Ovary (tissue), 3 donors: ENCODE measurements around the gene NID2.

ENCODE experiments used
- EP300 ChIP-seq: sonication (generic); formaldehyde crosslinking; IDR thresholded peaks from one replicate; pipeline ENCODE4 v1.6.1; 2017; ENCODE audit warnings: antibody characterized with exemption
- POLR2A ChIP-seq: fragments of 450-650 bp; IDR thresholded peaks from one replicate; pipeline ENCODE4 v1.6.1; 2017; ENCODE audit warnings: antibody characterized with exemption, mild to moderate bottlenecking, moderate library complexity
- TF ChIP-seq, protein P1 (sequence below), 3 donors: fragments of 450-650 bp in 2 of 3; fragments of 200-600 bp in 1 of 3; IDR thresholded peaks; one replicate each; pipeline versions ENCODE4 v1.5.1 to v1.8.0; 2016 to 2022; ENCODE audit warnings: antibody characterized with exemption in 3 of 3, mild to moderate bottlenecking in 1 of 3
- donor health status: DM: no; HTN: no; CAD: no.

- TF ChIP-seq, protein P1, sequence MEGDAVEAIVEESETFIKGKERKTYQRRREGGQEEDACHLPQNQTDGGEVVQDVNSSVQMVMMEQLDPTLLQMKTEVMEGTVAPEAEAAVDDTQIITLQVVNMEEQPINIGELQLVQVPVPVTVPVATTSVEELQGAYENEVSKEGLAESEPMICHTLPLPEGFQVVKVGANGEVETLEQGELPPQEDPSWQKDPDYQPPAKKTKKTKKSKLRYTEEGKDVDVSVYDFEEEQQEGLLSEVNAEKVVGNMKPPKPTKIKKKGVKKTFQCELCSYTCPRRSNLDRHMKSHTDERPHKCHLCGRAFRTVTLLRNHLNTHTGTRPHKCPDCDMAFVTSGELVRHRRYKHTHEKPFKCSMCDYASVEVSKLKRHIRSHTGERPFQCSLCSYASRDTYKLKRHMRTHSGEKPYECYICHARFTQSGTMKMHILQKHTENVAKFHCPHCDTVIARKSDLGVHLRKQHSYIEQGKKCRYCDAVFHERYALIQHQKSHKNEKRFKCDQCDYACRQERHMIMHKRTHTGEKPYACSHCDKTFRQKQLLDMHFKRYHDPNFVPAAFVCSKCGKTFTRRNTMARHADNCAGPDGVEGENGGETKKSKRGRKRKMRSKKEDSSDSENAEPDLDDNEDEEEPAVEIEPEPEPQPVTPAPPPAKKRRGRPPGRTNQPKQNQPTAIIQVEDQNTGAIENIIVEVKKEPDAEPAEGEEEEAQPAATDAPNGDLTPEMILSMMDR (IDR thresholded peaks at IDR 0.05), result no peak
- no peak for TF ChIP-seq POLR2A
- no peak for TF ChIP-seq EP300
These were observed 17.9 kb upstream of the NID2 start for GRCh38 chr14:52086711-52087110.
